Activated CD8-positive, alpha-beta memory T cell treated with anti-CD3 and anti-CD28 coated beads, Interleukin-2, amount 50 U/mL, for 1 hour (primary cell): ENCODE results near the gene MCTP2.

ENCODE experiments used
- DNase-seq: peaks from one replicate; pipeline ENCODE4 v3.0.0-alpha.2; 2020; ENCODE audit errors: extremely low read depth

The MCTP2 gene

GRCh38 chr15:94387849-94388441 is 156.6 kb downstream of the MCTP2 start:
- DNase-seq = no peak

- DNase-seq = no peak
Measured at GRCh38 chr15:94395640-94396039, 164.3 kb downstream of the MCTP2 start.

GRCh38 chr15:94397337-94397736 is 166.0 kb downstream of the MCTP2 start:
- no peak for DNase-seq

- DNase-seq = no peak
Measured at GRCh38 chr15:94398001-94398400, 166.6 kb downstream of the MCTP2 start.

GRCh38 chr15:94400526-94401298 is 169.4 kb downstream of the MCTP2 start:
- no peak for DNase-seq

GRCh38 chr15:94403331-94403730 is 172.0 kb downstream of the MCTP2 start:
- no peak for DNase-seq

- no peak for DNase-seq
Measured at GRCh38 chr15:94404733-94405283, 173.4 kb downstream of the MCTP2 start.

GRCh38 chr15:94411285-94411684 is 179.9 kb downstream of the MCTP2 start:
- no peak for DNase-seq

GRCh38 chr15:94411846-94412245 is 180.5 kb downstream of the MCTP2 start:
- no peak for DNase-seq

GRCh38 chr15:94412979-94413746 is 181.8 kb downstream of the MCTP2 start:
- no peak for DNase-seq

- DNase-seq = no peak
Measured at GRCh38 chr15:94414916-94415315, 183.6 kb downstream of the MCTP2 start.

- DNase-seq = no peak
Measured at GRCh38 chr15:94416267-94416666, 184.9 kb downstream of the MCTP2 start.

- DNase-seq = no peak
Measured at GRCh38 chr15:94416820-94417219, 185.5 kb downstream of the MCTP2 start.

GRCh38 chr15:94417501-94418293 is 186.3 kb downstream of the MCTP2 start:
- DNase-seq = no peak

- no peak for DNase-seq
Measured at GRCh38 chr15:94421706-94422105, 190.3 kb downstream of the MCTP2 start.

- no peak for DNase-seq
Measured at GRCh38 chr15:94432279-94432678, 200.9 kb downstream of the MCTP2 start.

- DNase-seq = no peak
Measured at GRCh38 chr15:94439158-94439557, 207.8 kb downstream of the MCTP2 start.

- no peak for DNase-seq
Measured at GRCh38 chr15:94441760-94442159, 210.4 kb downstream of the MCTP2 start.

GRCh38 chr15:94442480-94442879 is 211.1 kb downstream of the MCTP2 start:
- no peak for DNase-seq

GRCh38 chr15:94443186-94443585 is 211.8 kb downstream of the MCTP2 start:
- DNase-seq = no peak

GRCh38 chr15:94445566-94446160 is 214.3 kb downstream of the MCTP2 start:
- DNase-seq = no peak
